IPS-15b (cell line): Measurements from ENCODE around the gene HS6ST3.

Source experiments
- H3K27me3 ChIP-seq: one replicate; pipeline ENCODE4 v1.6.1; 2013; ENCODE audit warnings: low read length; ENCODE audit not compliant: control insufficient read depth, insufficient read depth
- H3K36me3 ChIP-seq: one replicate; pipeline ENCODE4 v1.6.1; 2013; ENCODE audit warnings: low read length; ENCODE audit not compliant: control insufficient read depth, insufficient read depth
- H3K4me1 ChIP-seq: one replicate; pipeline ENCODE4 v1.6.1; 2013; ENCODE audit warnings: mild to moderate bottlenecking, low read length; ENCODE audit not compliant: control insufficient read depth, insufficient read depth
- H3K4me3 ChIP-seq: one replicate; pipeline ENCODE4 v1.5.1; 2013; ENCODE audit warnings: low read depth, low read length
- H3K9ac ChIP-seq: one replicate; pipeline ENCODE4 v1.6.1; 2013; ENCODE audit warnings: low read depth, mild to moderate bottlenecking, low read length
- H3K9me3 ChIP-seq: one replicate; pipeline ENCODE4 v1.6.1; 2013; ENCODE audit warnings: mild to moderate bottlenecking, low read length; ENCODE audit not compliant: control insufficient read depth, insufficient read depth

HS6ST3 gene

GRCh38 chr13:96835546-96835945, 745.6 kb downstream of the HS6ST3 start:
- H3K4me1 ChIP-seq, result no peaks in the 10 kb centered on the region
- H3K27me3 ChIP-seq, result no peaks in the 10 kb centered on the region
- no peak overlapping the region for H3K9ac ChIP-seq
- H3K4me3 ChIP-seq, result no peak overlapping the region
- no peaks in the 10 kb centered on the region for H3K36me3 ChIP-seq
- no peaks in the 10 kb centered on the region for H3K9me3 ChIP-seq

GRCh38 chr13:96836733-96837132, 746.8 kb downstream of the HS6ST3 start:
- Histone ChIP-seq H3K9me3 (no peaks in the 10 kb centered on the region), H3K4me1 (no peaks in the 10 kb centered on the region), H3K36me3 (no peaks in the 10 kb centered on the region), H3K27me3 (no peaks in the 10 kb centered on the region), H3K9ac (no peak overlapping the region), H3K4me3 (no peak overlapping the region)

- no peaks in the 10 kb centered on the region for H3K27me3 ChIP-seq
- H3K9ac ChIP-seq, result no peak overlapping the region
- no peaks in the 10 kb centered on the region for H3K36me3 ChIP-seq
- no peaks in the 10 kb centered on the region for H3K9me3 ChIP-seq
- no peak overlapping the region for H3K4me3 ChIP-seq
- no peaks in the 10 kb centered on the region for H3K4me1 ChIP-seq
Measured at GRCh38 chr13:96837809-96838208, 747.9 kb downstream of the HS6ST3 start.

- H3K27me3 ChIP-seq, result no peaks in the 10 kb centered on the region
Measured at GRCh38 chr13:96844195-96844594, 754.3 kb downstream of the HS6ST3 start.

GRCh38 chr13:96844616-96845015, 754.7 kb downstream of the HS6ST3 start:
- Histone ChIP-seq H3K27me3 (no peaks in the 10 kb centered on the region), H3K9ac (no peak overlapping the region), H3K4me3 (no peak overlapping the region), H3K9me3 (no peaks in the 10 kb centered on the region), H3K36me3 (no peaks in the 10 kb centered on the region), H3K4me1 (no peaks in the 10 kb centered on the region)

More at GRCh38 chr13:96844195-96844594, 754.3 kb downstream of the HS6ST3 start:
- Histone ChIP-seq H3K4me1 (no peaks in the 10 kb centered on the region), H3K36me3 (no peaks in the 10 kb centered on the region), H3K9ac (no peak overlapping the region), H3K4me3 (no peak overlapping the region), H3K9me3 (no peaks in the 10 kb centered on the region)

GRCh38 chr13:96848286-96848685, 758.4 kb downstream of the HS6ST3 start:
- no peaks in the 10 kb centered on the region for H3K9me3 ChIP-seq
- H3K9ac ChIP-seq, result no peak overlapping the region
- H3K27me3 ChIP-seq, result no peaks in the 10 kb centered on the region
- H3K4me1 ChIP-seq, result no peaks in the 10 kb centered on the region
- H3K4me3 ChIP-seq, result no peak overlapping the region
- H3K36me3 ChIP-seq, result no peaks in the 10 kb centered on the region

GRCh38 chr13:96849091-96849490, 759.2 kb downstream of the HS6ST3 start:
- Histone ChIP-seq H3K27me3 (no peaks in the 10 kb centered on the region), H3K9me3 (no peaks in the 10 kb centered on the region)

GRCh38 chr13:96850538-96851145, 760.7 kb downstream of the HS6ST3 start:
- Histone ChIP-seq H3K4me1 (no peaks in the 10 kb centered on the region), H3K36me3 (no peaks in the 10 kb centered on the region), H3K9ac (no peak overlapping the region), H3K9me3 (no peaks in the 10 kb centered on the region), H3K4me3 (no peak overlapping the region), H3K27me3 (no peaks in the 10 kb centered on the region)

More at GRCh38 chr13:96849091-96849490, 759.2 kb downstream of the HS6ST3 start:
- Histone ChIP-seq H3K4me3 (no peak overlapping the region), H3K4me1 (no peaks in the 10 kb centered on the region), H3K36me3 (no peaks in the 10 kb centered on the region), H3K9ac (no peak overlapping the region)

GRCh38 chr13:96851856-96852445, 762.0 kb downstream of the HS6ST3 start:
- Histone ChIP-seq H3K4me3 (no peak overlapping the region), H3K9me3 (no peaks in the 10 kb centered on the region), H3K27me3 (no peaks in the 10 kb centered on the region)

GRCh38 chr13:96858133-96858826, 768.4 kb downstream of the HS6ST3 start:
- Histone ChIP-seq H3K4me1 (no peaks in the 10 kb centered on the region), H3K9me3 (no peaks in the 10 kb centered on the region), H3K9ac (no peak overlapping the region), H3K27me3 (no peaks in the 10 kb centered on the region), H3K4me3 (no peak overlapping the region), H3K36me3 (no peaks in the 10 kb centered on the region)

More at GRCh38 chr13:96851856-96852445, 762.0 kb downstream of the HS6ST3 start:
- H3K36me3 ChIP-seq, result no peaks in the 10 kb centered on the region
- no peak overlapping the region for H3K9ac ChIP-seq
- H3K4me1 ChIP-seq, result no peaks in the 10 kb centered on the region

- no peaks in the 10 kb centered on the region for H3K27me3 ChIP-seq
- no peak overlapping the region for H3K9ac ChIP-seq
- no peaks in the 10 kb centered on the region for H3K4me1 ChIP-seq
- H3K9me3 ChIP-seq, result no peaks in the 10 kb centered on the region
- no peaks in the 10 kb centered on the region for H3K36me3 ChIP-seq
- no peak overlapping the region for H3K4me3 ChIP-seq
Measured at GRCh38 chr13:96860882-96861281, 771.0 kb downstream of the HS6ST3 start.

- Histone ChIP-seq H3K27me3 (no peaks in the 10 kb centered on the region), H3K4me3 (no peak overlapping the region), H3K36me3 (no peaks in the 10 kb centered on the region), H3K9ac (no peak overlapping the region), H3K4me1 (no peaks in the 10 kb centered on the region), H3K9me3 (no peaks in the 10 kb centered on the region)
Measured at GRCh38 chr13:96862093-96862492, 772.2 kb downstream of the HS6ST3 start.
